H9 (cell line): ENCODE data around the gene NUDT2. TPM values are rescaled to one million over a fixed set of nuclear protein-coding genes. Genes with fewer than 3 reads are reported as not detected.

Experiments used
- DNase-seq: peaks from one replicate; pipeline ENCODE4 v3.0.0-alpha.2; 2017
- H2AFZ ChIP-seq: one replicate; pipeline ENCODE4 v1.6.1; 2013; ENCODE audit warnings: mild to moderate bottlenecking, low read length, control low read depth, moderate library complexity
- H2AK5ac ChIP-seq: 2 replicates; pipeline ENCODE4 v1.6.1; 2013; ENCODE audit warnings: low read length, control low read depth, mixed read lengths; ENCODE audit not compliant: insufficient read length
- H2BK120ac ChIP-seq: one replicate; pipeline ENCODE4 v1.6.1; 2013; ENCODE audit warnings: low read depth, mild to moderate bottlenecking, low read length, control low read depth, inconsistent platforms; ENCODE audit not compliant: poor library complexity, severe bottlenecking
- H2BK12ac ChIP-seq: 2 replicates; pipeline ENCODE4 v1.6.1; 2013; ENCODE audit warnings: low read length, control low read depth, mixed read lengths, low read depth; ENCODE audit not compliant: insufficient read length
- H2BK15ac ChIP-seq: 2 replicates; pipeline ENCODE4 v1.6.1; 2013; ENCODE audit warnings: low read depth, low read length, control low read depth
- H2BK20ac ChIP-seq: one replicate; pipeline ENCODE4 v1.6.1; 2013; ENCODE audit warnings: low read depth, mild to moderate bottlenecking, low read length, control low read depth, inconsistent platforms; ENCODE audit not compliant: poor library complexity, severe bottlenecking
- H2BK5ac ChIP-seq: 2 replicates; pipeline ENCODE4 v1.6.1; 2013; ENCODE audit warnings: low read length, control low read depth, mixed read lengths; ENCODE audit not compliant: insufficient read length
- H3K14ac ChIP-seq: 2 replicates; pipeline ENCODE4 v1.6.1; 2013; ENCODE audit warnings: low read length, control low read depth; ENCODE audit not compliant: insufficient read depth
- H3K18ac ChIP-seq: 2 replicates; pipeline ENCODE4 v1.6.1; 2013; ENCODE audit warnings: low read depth, mild to moderate bottlenecking, mixed read lengths, low read length, control low read depth; ENCODE audit not compliant: insufficient read length
- H3K23ac ChIP-seq: 2 replicates; pipeline ENCODE4 v1.6.1; 2013; ENCODE audit warnings: low read length, control low read depth, mixed read lengths, low read depth; ENCODE audit not compliant: insufficient read length
- H3K23me2 ChIP-seq: 2 replicates; pipeline ENCODE4 v1.6.1; 2013; ENCODE audit warnings: low read depth, mild to moderate bottlenecking, mixed read lengths, low read length, control low read depth; ENCODE audit not compliant: insufficient read length, poor library complexity, severe bottlenecking
- H3K27ac ChIP-seq: 2 replicates; pipeline ENCODE4 v1.5.1; 2013; ENCODE audit warnings: low read length, control low read depth, mixed read lengths, low read depth; ENCODE audit not compliant: insufficient read length
- H3K27me3 ChIP-seq: 2 replicates; pipeline ENCODE4 v1.6.1; 2013; ENCODE audit warnings: low read length, control low read depth, inconsistent platforms; ENCODE audit not compliant: insufficient read depth
- H3K4ac ChIP-seq: 2 replicates; pipeline ENCODE4 v1.6.1; 2013; ENCODE audit warnings: low read depth, mild to moderate bottlenecking, control low read depth, inconsistent platforms, low read length, moderate library complexity
- H3K4me1 ChIP-seq: 2 replicates; pipeline ENCODE4 v1.6.1; 2013; ENCODE audit warnings: low read length, control low read depth, inconsistent platforms; ENCODE audit not compliant: insufficient read depth
- H3K4me2 ChIP-seq: 2 replicates; pipeline ENCODE4 v1.6.1; 2013; ENCODE audit warnings: low read length, control low read depth, mixed read lengths; ENCODE audit not compliant: insufficient read length, insufficient read depth
- H3K56ac ChIP-seq: 2 replicates; pipeline ENCODE4 v1.6.1; 2013; ENCODE audit warnings: low read depth, mild to moderate bottlenecking, mixed read lengths, low read length, control low read depth; ENCODE audit not compliant: insufficient read length
- H3K79me1 ChIP-seq: 2 replicates; pipeline ENCODE4 v1.6.1; 2013; ENCODE audit warnings: low read depth, mild to moderate bottlenecking, moderate library complexity, low read length, control low read depth, inconsistent platforms; ENCODE audit not compliant: insufficient read depth, poor library complexity, severe bottlenecking
- H3K79me2 ChIP-seq: 2 replicates; pipeline ENCODE4 v1.6.1; 2013; ENCODE audit warnings: low read length, control low read depth, inconsistent platforms; ENCODE audit not compliant: insufficient read depth
- H3K9ac ChIP-seq: 2 replicates; pipeline ENCODE4 v1.6.1; 2013; ENCODE audit warnings: low read length, control low read depth, mixed read lengths; ENCODE audit not compliant: insufficient read length; ENCODE audit errors: extremely low read depth
- H3K9me3 ChIP-seq: one replicate; pipeline ENCODE4 v1.6.1; 2013; ENCODE audit warnings: low read depth, low read length, inconsistent platforms; ENCODE audit not compliant: control insufficient read depth
- H3T11ph ChIP-seq: one replicate; pipeline ENCODE4 v1.6.1; 2013; ENCODE audit warnings: mild to moderate bottlenecking, low read length, control low read depth, inconsistent platforms
- H4K20me1 ChIP-seq: one replicate; pipeline ENCODE4 v1.6.1; 2013; ENCODE audit not compliant: control insufficient read depth, insufficient read length, insufficient read depth
- H4K5ac ChIP-seq: 2 replicates; pipeline ENCODE4 v1.6.1; 2013; ENCODE audit warnings: low read depth, mild to moderate bottlenecking, mixed read lengths, low read length, control low read depth; ENCODE audit not compliant: insufficient read length
- H4K8ac ChIP-seq: replicated peaks from 2 replicates; pipeline ENCODE4 v1.6.1; 2013; ENCODE audit warnings: low read length, control low read depth, mixed read lengths, low read depth; ENCODE audit not compliant: insufficient read length
- H4K91ac ChIP-seq: 2 replicates; pipeline ENCODE4 v1.6.1; 2013; ENCODE audit warnings: low read depth, mild to moderate bottlenecking, moderate library complexity, mixed read lengths, low read length, control low read depth; ENCODE audit not compliant: insufficient read length
- H3K27ac Mint-ChIP-seq, 3 experiments: 2 replicates in 2 of 3; 3 replicates in 1 of 3; pipeline ENCODE4 v1.8.0; 2020 to 2021; ENCODE audit warnings: mixed read lengths in 3 of 3, mild to moderate bottlenecking in 1 of 3, moderate library complexity in 1 of 3
- H3K27me3 Mint-ChIP-seq: 2 replicates; pipeline ENCODE4 v1.8.0; 2021; ENCODE audit warnings: low read depth, mild to moderate bottlenecking, moderate library complexity, mixed read lengths
- H3K36me3 Mint-ChIP-seq, 3 experiments: 2 replicates in 2 of 3; 3 replicates in 1 of 3; pipeline ENCODE4 v1.8.0; 2020 to 2021; ENCODE audit warnings: low read depth in 3 of 3, mixed read lengths in 3 of 3; ENCODE audit not compliant: insufficient read depth in 1 of 3
- H3K4me1 Mint-ChIP-seq, 2 experiments: 2 replicates each; pipeline ENCODE4 v1.8.0; 2020; ENCODE audit warnings: mixed read lengths in 2 of 2
- H3K4me3 Mint-ChIP-seq, 2 experiments: 2 replicates in 1 of 2; 3 replicates in 1 of 2; pipeline ENCODE4 v1.8.0; 2020 to 2021; ENCODE audit warnings: mild to moderate bottlenecking in 2 of 2, mixed read lengths in 2 of 2, moderate library complexity in 1 of 2
- H3K9me3 Mint-ChIP-seq, 2 experiments: 2 replicates in 1 of 2; 3 replicates in 1 of 2; pipeline ENCODE4 v1.8.0; 2020; ENCODE audit warnings: mild to moderate bottlenecking in 2 of 2, mixed read lengths in 2 of 2, moderate library complexity in 1 of 2
- WGBS: extraction: QIAGEN DNeasy Blood & Tissue Kit; methylation state at CpG from one replicate; pipeline ENCODE4 v1.1.7; 2013; ENCODE audit warnings: missing lambda C conversion rate, low lambda C conversion rate, mixed read lengths; ENCODE audit not compliant: insufficient read length; ENCODE audit errors: extremely low coverage; 5-methylcytosine and 5-hydroxymethylcytosine counted together
- total RNA-seq: library from RNA; stranded (reverse); gene quantifications from 2 replicates; pipeline ENCODE4 v1.2.1, GENCODE V29; 2021
- TF ChIP-seq, protein P1 (sequence below): fragments of 200-600 bp; sonication (generic); conservative IDR thresholded peaks from 3 replicates; pipeline ENCODE4 v1.8.0; 2021; ENCODE audit warnings: antibody characterized with exemption, mild to moderate bottlenecking

NUDT2 gene
- total RNA-seq, 1 experiment from 2014 or later, result 14.1 TPM

DNA sequence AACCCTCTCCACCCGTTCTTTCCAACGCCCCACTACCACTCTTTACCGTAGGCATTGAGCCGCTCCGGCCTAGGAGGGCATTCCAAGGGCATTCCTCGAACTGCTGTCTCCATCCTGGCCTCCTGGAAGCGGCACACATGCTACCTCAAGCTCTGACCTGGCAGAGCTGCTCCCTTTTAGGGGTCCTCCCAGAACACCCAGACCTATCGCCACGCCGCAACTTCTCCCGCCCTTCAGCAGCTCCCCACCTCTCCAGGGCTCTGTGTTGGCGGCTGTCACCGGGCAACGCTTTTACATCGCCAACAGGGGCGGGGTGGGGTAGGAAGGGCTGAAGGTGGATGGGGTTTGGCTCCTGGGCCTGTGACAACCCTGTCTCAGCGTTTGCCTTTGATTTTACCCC is 52.0 kb downstream of the NUDT2 start:
- H2BK120ac ChIP-seq, result no peak overlapping the region
- no peak overlapping the region for H3K18ac ChIP-seq
- peak overlapping the region; percentile 59 for H3K4me2 ChIP-seq
- no peak overlapping the region for H3K9ac ChIP-seq
- DNase-seq, result peak; percentile 69
- H3K27me3 ChIP-seq, result peaks cover 2% of the 10 kb centered on the region; the same call in 1 of the 2 replicates
- no peak overlapping the region for H3K4ac ChIP-seq
- no peak overlapping the region for H3K27ac Mint-ChIP-seq
- peaks cover 9 to 23% of the 10 kb centered on the region in 2 experiments for H3K4me1 Mint-ChIP-seq
- H3K23me2 ChIP-seq, result peaks cover 29% of the 10 kb centered on the region
- peak overlapping the region; percentile 62 for H3K14ac ChIP-seq
- no peaks in the 10 kb centered on the region for H4K20me1 ChIP-seq
- no peaks in the 10 kb centered on the region for H3K4me1 ChIP-seq
- TF ChIP-seq, protein P1, sequence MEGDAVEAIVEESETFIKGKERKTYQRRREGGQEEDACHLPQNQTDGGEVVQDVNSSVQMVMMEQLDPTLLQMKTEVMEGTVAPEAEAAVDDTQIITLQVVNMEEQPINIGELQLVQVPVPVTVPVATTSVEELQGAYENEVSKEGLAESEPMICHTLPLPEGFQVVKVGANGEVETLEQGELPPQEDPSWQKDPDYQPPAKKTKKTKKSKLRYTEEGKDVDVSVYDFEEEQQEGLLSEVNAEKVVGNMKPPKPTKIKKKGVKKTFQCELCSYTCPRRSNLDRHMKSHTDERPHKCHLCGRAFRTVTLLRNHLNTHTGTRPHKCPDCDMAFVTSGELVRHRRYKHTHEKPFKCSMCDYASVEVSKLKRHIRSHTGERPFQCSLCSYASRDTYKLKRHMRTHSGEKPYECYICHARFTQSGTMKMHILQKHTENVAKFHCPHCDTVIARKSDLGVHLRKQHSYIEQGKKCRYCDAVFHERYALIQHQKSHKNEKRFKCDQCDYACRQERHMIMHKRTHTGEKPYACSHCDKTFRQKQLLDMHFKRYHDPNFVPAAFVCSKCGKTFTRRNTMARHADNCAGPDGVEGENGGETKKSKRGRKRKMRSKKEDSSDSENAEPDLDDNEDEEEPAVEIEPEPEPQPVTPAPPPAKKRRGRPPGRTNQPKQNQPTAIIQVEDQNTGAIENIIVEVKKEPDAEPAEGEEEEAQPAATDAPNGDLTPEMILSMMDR, result no peak
- H3K9me3 Mint-ChIP-seq, result no peaks in the 10 kb centered on the region
- no peak overlapping the region for H2AFZ ChIP-seq
- no peak overlapping the region for H2BK5ac ChIP-seq
- no peak overlapping the region for H2BK20ac ChIP-seq
- H4K91ac ChIP-seq, result no peak overlapping the region
- no peaks in the 10 kb centered on the region; a peak in 1 of 7 replicates for H3K36me3 Mint-ChIP-seq
- no peaks in the 10 kb centered on the region for H3K9me3 ChIP-seq
- peaks cover 61% of the 10 kb centered on the region for H3K27me3 Mint-ChIP-seq
- no peaks in the 10 kb centered on the region for H3K79me2 ChIP-seq
- H4K8ac ChIP-seq, result no peak overlapping the region
- H3T11ph ChIP-seq, result no peak overlapping the region
- H2BK12ac ChIP-seq, result no peak overlapping the region
- H3K79me1 ChIP-seq, result no peaks in the 10 kb centered on the region
- H3K23ac ChIP-seq, result no peak overlapping the region
- H3K27ac ChIP-seq, result no peak overlapping the region
- H3K56ac ChIP-seq, result no peak overlapping the region
- no peak overlapping the region for H2BK15ac ChIP-seq
- peak overlapping the region; percentile 83 to 95 for H3K4me3 Mint-ChIP-seq
- no peak overlapping the region for H2AK5ac ChIP-seq
- no CpG with 5 or more reads among the region's 17 CpGs for WGBS
- H4K5ac ChIP-seq, result no peak overlapping the region
